Lung microvascular endothelial cell (primary cell): ENCODE data around the gene HSPE1. TPM values are rescaled to one million over a fixed set of nuclear protein-coding genes. Genes with fewer than 3 reads are reported as not detected.
A peak's percentile ranks its signal among the peaks of the same experiment; 100 is the strongest.
"Not testable (repeated sequence)": the region's sequence is repeated elsewhere in the genome, so short reads cannot be mapped to it uniquely, and the experiment has no call there.

ENCODE experiments used
- DNase-seq, 2 donors: peaks; one replicate each; pipeline versions ENCODE4 v3.0.0 to v3.0.0-alpha.2; 2010; ENCODE audit warnings: low read depth in 2 of 2
- total RNA-seq: library from RNA; depleted of rRNA; stranded (reverse); fragments of >200 nt; gene quantifications from 2 replicates; pipeline ENCODE4 v1.2.1, GENCODE V29; 2014

HSPE1 gene
- total RNA-seq, 1 donor from 2014 or later = 57.1 TPM

- DNase-seq = no peak
Measured at GRCh38 chr2:197498235-197498936, 1.8 kb upstream of the HSPE1 start.

DNA sequence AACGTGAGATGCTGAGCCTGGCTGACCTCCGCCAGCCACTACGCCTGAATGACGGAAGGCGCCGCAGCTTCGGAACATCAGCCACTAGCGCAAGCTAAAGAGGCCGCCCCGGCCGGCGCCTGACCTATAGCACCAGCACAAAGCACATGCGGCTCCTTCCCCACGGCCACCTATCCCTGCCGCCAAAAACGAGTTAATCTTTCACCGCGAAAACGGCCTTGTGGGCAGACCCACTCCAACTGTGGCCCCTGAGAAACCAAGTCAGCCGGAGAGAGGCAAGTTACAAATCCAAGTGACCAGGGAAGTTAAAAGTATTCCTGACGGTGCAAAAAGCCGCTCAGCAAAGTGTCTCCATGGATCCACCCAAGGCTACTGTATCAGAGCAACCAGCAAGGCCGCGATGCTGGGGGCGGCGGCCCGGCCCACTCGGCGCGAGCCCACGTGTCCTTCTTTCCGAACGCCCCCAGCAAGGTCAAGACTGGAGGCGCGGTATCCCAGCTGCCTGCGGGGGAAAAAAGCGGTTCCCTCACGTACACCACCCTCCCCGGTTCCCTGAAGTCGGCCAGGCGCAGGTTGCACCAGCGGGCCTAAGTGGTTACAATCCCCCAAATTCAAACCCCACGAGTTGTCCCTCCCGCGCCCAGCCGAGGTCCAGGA is 1.1 kb upstream of the HSPE1 start:
- DNase-seq = peak; percentile 64 to 69

DNA sequence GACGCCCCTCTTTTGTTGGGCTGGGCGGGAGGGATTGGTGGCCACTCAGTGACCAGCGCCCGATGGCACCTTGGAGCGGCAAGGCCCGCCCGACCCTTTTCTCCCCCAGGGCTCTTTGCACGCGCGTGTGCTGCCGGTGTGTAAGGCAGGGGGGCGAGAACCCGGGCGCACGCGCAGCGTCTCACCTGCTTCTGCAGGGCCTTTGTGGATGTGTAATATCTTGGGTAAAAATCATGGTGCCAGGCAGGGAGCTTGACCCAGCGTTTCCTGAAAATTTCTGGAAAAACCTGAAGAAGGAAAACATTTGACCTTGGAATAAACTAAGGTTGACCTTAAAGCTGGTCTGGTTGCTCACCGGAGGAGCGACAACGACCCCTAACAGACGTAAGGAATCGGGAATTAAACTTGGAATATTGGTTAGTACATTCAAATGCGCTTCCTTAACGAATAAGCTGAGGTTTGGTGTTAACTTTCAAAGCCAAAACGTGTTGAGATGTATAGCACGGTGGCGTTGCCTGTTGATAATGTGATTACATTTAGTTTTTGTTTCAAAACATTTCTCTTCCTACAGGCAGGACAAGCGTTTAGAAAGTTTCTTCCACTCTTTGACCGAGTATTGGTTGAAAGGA is 438 bp downstream of the HSPE1 start:
- DNase-seq = peak; percentile 18 to 33

DNA sequence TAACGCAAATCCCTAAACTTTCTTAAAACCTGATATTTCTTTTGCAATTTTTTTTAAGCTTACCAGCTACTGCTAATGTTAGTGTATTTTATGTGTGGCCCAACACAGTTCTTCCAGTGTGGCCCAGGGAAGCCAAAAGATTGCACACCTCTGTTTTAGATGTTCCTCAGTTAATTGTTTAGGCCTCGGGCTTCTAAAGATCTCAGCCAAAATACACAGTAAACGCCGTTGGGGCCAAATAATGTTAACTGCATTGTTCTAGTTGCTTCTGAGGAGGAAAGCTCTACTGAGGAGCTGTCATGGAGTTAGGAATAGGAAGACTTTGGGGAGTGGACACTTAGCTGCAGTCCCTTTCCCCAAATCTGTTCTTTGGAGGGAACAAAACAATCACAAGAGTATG is 2.0 kb downstream of the HSPE1 start:
- no peak for DNase-seq

GRCh38 chr2:197502685-197503084 is 2.5 kb downstream of the HSPE1 start:
- DNase-seq = no peak

GRCh38 chr2:197504000-197504399 is 3.8 kb downstream of the HSPE1 start:
- DNase-seq = no peak

DNA sequence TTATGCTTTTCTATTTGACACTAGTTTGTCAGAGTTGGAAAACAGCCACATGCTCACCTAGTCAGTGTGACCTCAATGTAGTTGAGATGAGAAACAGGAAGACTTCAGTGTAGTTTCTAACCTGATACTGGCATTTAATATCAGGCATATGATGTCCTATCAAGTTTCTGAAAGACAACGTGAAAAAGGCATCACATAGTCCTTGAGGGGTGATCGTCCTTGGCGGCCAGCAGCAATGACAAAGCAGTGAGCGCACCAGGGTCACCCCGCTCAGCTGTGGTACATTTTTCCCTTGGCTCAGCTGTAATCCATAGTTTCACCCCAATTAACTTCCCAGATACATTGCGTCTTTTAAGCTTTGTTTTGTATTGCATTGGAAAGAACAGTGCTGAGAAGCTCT is 4.3 kb downstream of the HSPE1 start:
- no peak for DNase-seq

DNA sequence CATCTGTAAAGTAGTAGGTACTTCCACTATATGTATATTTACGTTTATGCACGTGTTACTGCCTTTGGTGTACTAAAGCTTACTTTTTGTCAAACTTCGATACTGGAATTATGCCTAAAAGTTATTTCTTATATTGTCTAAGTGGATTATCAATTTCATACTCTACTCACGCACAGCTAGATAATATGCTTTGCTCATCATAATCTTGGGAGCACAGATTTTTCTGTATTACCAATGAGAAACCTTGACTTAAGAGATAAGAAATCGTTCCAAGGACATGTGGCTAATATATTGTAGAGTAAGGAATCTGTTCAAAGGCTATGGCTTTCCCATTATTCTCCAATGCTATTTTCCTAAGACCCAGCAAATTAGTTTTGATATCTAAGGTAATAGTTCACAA is 6.5 kb downstream of the HSPE1 start:
- no peak for DNase-seq

DNA sequence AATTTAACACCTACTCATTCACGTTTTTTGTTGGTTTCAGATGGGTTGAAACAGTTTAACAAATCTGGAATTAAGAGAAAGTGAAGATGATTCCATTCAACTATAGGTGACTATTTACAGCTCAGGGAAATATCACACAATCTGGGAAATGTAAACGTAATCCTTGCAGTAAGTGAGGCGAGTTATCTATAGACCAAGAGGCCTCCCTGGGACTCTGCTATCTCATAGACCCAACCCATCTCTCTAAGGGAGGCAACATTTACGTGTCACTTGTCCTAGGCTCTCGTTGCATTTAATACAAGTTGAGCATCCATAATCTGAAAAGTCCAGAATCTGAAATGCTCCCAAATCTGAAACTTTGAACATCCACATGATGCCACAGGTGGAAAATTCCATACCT is 13.7 kb downstream of the HSPE1 start:
- no peak for DNase-seq

DNA sequence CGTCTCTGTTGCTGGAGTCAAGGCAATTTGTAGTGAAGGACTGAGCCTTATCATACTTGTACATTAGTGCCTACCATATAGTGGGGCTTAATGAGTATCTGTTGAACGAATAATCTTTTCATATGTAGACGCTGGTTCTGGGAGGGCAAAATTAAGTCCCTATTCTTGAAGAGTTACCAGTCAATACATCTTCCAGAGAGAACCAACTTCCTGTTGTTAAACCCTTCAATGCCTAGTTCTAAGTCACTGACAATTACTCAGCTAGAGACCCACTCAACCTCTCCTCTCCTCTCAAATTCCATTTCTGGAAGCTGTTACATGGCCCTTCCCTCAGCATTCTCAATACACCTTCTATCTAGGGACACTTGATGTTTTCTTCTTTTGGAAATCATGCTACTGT is 14.6 kb downstream of the HSPE1 start:
- DNase-seq = peak in 1 of 2 donors; percentile 11

DNA sequence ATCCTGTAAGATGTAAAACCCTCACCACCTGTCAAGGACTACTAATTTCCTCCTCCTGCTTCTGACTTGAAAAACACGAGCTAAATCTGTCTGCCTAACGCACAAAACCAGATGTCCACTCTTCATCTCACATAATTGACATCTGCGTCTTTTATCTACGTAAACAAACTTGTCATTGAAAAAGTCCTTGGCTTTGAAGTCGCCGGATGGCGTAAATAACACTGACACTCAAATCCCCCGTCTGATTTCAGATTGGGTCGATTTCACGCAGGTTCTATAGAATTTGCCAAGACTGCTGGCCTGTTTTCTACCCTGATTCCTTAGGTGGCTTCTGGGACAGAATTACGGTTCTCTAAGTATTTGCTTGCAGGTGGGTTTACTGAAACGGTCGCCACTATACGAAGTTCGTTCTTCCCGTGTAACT is 15.1 kb downstream of the HSPE1 start:
- DNase-seq = peak in 1 of 2 donors; percentile 54

DNA sequence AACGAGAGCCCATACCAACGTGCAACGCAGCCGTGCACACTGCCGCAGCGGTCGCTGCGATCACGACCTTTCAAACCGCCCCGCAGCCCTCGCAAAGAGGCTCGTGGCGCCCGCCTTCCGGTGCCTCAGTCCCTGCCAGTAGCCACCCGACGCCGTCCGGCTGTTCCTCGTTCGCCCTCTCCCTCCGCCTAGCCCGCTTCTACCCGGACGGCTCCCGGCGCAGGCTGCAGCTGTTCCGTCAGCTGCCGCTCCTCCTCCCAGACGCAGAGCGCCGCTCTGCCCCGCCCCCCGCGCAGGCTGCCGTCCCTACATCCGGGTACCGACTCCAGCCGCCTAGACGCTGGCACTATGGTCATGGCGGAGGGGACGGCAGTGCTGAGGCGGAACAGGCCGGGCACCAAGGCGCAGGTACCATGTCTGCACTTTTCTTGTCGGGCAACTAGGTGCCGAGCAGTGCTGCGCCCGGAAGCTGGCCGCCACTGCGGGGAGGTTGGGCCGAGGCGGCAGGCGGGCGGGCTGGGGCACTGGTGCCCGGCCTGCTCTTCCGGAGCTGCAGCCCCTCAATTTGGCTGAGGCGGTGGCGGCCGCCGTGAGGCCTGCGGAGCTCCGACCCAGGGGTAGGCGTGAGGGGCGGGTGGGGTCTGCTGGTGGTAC is 15.7 kb downstream of the HSPE1 start, which contains the start of gene MOB4:
Gene MOB4, plus strand, starts transcription at position 328 of the 654 bp plus-strand sequence. Its CDS starts 21 bp downstream, at position 349.
- peak; percentile 96 to 97 for DNase-seq

DNA sequence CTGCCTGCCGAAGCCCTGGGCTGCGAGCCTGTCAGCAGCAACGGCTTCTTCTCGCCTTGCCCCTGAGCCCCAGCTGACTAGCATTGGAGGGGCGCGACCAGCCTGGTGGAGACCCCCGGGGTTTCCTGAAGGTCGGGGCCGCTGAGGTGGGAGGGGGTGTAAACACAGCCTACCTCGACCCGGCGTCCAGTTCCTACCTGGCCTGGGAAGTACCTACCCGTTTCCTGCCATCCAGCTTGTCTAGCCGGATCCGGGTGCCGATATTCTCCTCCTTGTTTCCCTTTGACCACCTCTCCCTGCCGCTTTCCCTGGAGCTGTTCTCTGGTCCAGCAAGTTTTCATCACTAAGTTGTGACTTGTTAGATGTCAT is 16.2 kb downstream of the HSPE1 start:
- DNase-seq = peak; percentile 36 to 42

- no peak for DNase-seq
Measured at GRCh38 chr2:197517150-197517549, 17.0 kb downstream of the HSPE1 start.

DNA sequence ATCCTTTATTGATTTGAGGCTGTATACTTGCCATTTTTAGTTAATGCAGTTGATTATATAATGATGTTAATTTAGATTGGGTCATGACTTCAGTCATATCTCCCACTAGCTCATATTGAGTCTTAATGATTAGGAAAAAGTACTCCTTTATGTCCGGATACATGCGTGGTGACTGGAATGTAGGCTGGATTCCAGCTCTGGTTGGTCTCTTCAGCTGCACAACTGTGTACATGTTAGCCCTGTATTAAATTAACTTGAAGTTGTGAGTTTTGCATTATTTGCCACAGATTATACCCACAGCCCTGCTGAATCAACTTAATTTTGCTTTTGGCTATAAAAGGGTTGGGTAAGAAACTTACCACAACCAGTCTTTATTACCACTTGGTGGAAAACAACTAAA is 38.2 kb downstream of the HSPE1 start:
- peak; percentile 32 to 57 for DNase-seq

DNA sequence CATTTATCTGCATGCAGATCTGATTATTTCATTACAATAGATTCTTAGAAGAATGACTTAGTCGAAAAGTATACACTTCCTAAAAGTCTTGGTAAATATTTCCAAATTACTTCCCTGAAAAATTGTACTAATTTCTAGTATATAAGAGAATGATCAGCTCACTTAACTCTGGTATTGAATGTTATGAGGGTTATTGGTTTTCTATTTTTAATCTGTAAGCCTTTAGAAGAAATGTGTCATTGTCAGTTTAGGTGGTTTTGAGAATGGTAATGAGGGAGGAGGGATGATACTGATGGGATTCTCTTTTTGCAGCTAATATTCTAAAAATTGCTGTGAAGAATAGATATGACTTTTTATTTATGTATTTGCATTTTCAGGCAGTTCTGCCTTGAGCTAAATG is 39.6 kb downstream of the HSPE1 start:
- DNase-seq = no peak

DNA sequence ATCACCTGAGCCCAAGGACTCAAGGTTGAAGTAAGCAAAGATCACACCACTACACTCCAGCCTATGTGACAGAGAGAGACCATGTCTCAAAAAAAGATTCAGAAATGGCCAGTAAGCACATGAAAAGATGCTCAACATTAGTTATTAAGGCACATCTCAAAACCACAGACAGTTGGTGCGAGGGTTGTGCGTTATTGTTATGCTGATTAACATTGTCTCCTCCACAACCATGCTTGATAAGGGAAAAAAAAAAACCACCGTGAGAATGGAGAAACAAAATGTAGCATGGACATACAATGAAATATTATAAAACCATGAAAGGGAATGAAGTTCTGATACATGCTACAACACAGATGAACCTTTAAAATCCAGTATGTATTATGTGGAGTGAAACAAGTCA is 43.0 kb downstream of the HSPE1 start:
- no peak for DNase-seq

GRCh38 chr2:197547163-197547900 is 47.2 kb downstream of the HSPE1 start:
- DNase-seq = peak in 1 of 2 donors; percentile 53

- DNase-seq = no peak
Measured at GRCh38 chr2:197548582-197548981, 48.4 kb downstream of the HSPE1 start.

DNA sequence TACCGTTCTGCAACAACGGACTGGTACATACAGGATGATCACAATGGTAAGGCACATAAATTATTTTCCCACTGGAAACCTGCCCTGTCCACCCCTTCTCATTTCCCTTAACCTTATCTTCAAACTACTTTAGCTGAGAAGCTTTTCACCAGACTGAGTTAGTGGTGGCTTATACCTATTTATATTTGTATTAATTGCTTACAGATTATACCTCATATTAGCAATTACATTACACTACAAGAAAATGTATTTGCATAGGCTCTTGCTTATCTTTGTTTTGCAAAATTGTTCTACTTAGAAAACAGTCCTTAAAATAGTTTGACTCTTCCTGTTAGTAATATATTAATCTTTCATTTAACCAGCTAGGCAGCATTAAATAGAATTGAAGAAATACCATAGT is 51.1 kb downstream of the HSPE1 start:
- DNase-seq = not testable (repeated sequence)
